GM19193 (cell line): Measurements from ENCODE around the gene C12orf43.

Experiments used
- POLR2A ChIP-seq: IDR thresholded peaks from 4 replicates; pipeline ENCODE4 v1.6.1; 2011; ENCODE audit not compliant: insufficient read depth, insufficient read length; ENCODE audit errors: extremely low read depth

The C12orf43 gene

GRCh38 chr12:120978296-120979219, 37.7 kb downstream of the C12orf43 start, which contains the start of gene HNF1A:
Gene HNF1A (plus strand): TSS chr12:120978543. CDS start chr12:120978769, 226 bp downstream.
- TF ChIP-seq POLR2A: no peak

GRCh38 chr12:120977531-120978295, 38.6 kb downstream of the C12orf43 start:
- no peak for TF ChIP-seq POLR2A

- TF ChIP-seq POLR2A: no peak
Observed at GRCh38 chr12:120972870-120973543, 43.3 kb downstream of the C12orf43 start.

GRCh38 chr12:120971299-120972180, 44.7 kb downstream of the C12orf43 start:
- no peak for TF ChIP-seq POLR2A

GRCh38 chr12:120970310-120970709, 46.0 kb downstream of the C12orf43 start:
- no peak for TF ChIP-seq POLR2A

DNA sequence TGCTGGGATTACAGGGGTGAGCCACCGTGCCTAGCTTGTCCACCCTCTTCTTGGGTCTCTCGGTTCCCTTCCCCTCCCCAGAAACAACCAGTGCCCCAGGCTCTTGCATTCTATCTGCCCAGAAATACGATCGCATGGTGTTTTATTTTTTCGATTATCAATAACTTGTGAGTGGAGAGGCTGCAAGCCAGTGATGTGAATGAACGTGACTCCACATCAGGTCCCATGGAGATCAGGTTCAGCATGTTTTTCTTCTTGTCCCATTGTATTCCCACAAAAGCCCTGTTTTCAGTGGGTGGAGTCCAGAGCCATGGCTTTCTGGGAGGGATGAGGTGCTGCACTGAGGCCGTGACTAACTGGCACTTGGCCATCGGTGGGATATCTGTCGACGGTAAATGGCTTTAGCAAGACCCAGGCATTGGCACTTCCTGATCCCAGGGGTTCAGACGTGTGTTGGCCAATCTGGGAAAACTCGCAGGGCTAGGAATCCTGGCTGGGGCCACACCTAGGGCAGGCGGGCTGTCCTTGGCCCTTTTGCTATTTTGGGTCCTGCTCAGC, 50.7 kb downstream of the C12orf43 start:
- no peak for TF ChIP-seq POLR2A

DNA sequence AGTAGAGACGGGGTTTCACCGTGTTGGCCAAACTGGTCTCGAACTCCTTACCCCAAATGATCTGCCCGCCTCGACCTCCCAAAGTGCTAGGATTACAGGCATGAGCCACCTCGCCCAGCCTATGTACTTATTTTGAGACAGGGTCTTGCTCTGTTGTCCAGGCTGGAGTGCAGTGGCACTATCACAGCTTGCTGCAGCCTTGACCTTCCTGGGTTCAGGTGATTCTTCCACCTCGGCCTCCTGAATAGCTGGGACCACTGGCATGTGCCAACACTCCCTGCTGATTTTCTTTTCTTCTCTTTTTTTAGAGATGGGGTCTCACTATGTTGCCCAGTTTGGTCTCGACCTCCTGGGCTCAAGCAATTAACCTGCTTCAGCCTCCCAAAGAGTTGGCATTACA, 52.0 kb downstream of the C12orf43 start:
- TF ChIP-seq POLR2A: no peak

- TF ChIP-seq POLR2A: no peak
Observed at GRCh38 chr12:120962532-120963020, 53.7 kb downstream of the C12orf43 start.

DNA sequence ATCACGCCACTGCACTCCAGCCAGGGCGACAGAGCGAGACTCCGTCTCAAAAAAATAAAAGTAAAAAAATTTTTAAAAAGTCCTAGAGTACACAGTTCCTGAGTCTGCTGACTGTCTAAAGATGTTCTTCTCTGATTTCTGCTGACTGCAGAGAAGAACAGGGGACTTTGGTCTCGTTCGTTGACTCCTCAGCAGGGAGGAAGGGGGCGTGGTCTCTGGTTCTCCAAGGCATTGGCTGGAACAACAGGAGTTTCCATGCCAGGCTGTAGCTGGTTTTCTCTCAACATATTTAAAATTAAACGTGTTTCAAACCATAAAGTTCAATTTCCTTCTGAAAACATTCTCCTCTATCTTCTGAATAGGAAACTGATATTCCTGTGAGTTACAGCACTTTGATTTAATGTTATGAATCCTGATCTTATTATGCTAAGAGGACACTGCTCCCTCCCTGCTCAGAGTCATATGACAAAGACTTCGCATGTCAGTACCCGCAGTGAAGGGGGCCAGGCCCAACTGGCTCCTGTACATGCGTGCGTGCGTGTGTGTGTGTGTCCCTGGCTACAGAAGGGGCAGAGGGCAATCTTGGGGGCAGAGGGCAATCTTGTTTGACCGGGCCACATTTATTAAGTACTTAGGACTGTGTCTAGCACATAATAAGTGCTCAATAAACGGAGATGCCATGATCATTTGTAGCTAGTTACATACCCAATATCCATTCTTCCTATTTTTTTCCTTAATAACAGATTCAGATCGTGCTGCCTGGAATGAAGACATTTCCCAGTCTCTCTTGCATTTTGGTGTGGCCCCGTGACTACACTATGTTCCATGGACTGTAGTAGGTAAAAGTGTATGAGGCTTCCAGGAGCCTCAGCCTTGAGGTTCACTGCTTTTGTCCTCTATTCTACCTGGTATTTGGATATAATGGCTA, 54.4 kb downstream of the C12orf43 start:
- TF ChIP-seq POLR2A: no peak

- no peak for TF ChIP-seq POLR2A
Observed at GRCh38 chr12:120960657-120961056, 55.6 kb downstream of the C12orf43 start.

GRCh38 chr12:120959111-120959878, 57.0 kb downstream of the C12orf43 start:
- no peak for TF ChIP-seq POLR2A
